Aorta (tissue), 5 donors: Measurements from ENCODE around the gene LYRM7. TPM values are rescaled to one million over a fixed set of nuclear protein-coding genes. Genes with fewer than 3 reads are reported as not detected.
"Not testable (repeated sequence)": the region's sequence is repeated elsewhere in the genome, so short reads cannot be mapped to it uniquely, and the experiment has no call there.

Experiments
- ATAC-seq: fragments of 200-7000 bp; cut with Tn5 transposase; one replicate; pipeline ENCODE4 v1.9.1; 2022; ENCODE audit warnings: moderate library complexity; ENCODE audit not compliant: low FRiP score
- DNase-seq, 2 donors: peaks; one replicate each; pipeline ENCODE4 v3.0.0-alpha.2; 2020
- H3K27ac ChIP-seq, 2 donors: one replicate each; pipeline ENCODE4 v1.5.1; 2013; ENCODE audit warnings: low read length in 2 of 2, mild to moderate bottlenecking in 2 of 2, moderate library complexity in 2 of 2, control low read depth in 1 of 2, inconsistent platforms in 1 of 2, low read depth in 1 of 2
- H3K27me3 ChIP-seq, 2 donors: one replicate each; pipeline ENCODE4 v1.6.1; 2013; ENCODE audit warnings: control low read depth in 1 of 2, low read length in 1 of 2, mild to moderate bottlenecking in 1 of 2, moderate library complexity in 1 of 2; ENCODE audit not compliant: insufficient read depth in 2 of 2, control insufficient read depth in 1 of 2
- H3K36me3 ChIP-seq, 2 donors: one replicate each; pipeline ENCODE4 v1.6.1; 2013; ENCODE audit warnings: control low read depth in 1 of 2, low read length in 1 of 2, mild to moderate bottlenecking in 1 of 2; ENCODE audit not compliant: insufficient read depth in 2 of 2, control insufficient read depth in 1 of 2
- H3K4me1 ChIP-seq, 2 donors: one replicate each; pipeline ENCODE4 v1.6.1; 2013; ENCODE audit warnings: low read length in 2 of 2, control low read depth in 1 of 2, mild to moderate bottlenecking in 1 of 2, moderate library complexity in 1 of 2; ENCODE audit not compliant: insufficient read depth in 2 of 2, control insufficient read depth in 1 of 2
- H3K4me3 ChIP-seq, 2 donors: one replicate each; pipeline ENCODE4 v1.5.1; 2013; ENCODE audit warnings: low read length in 2 of 2, control low read depth in 1 of 2, mild to moderate bottlenecking in 1 of 2
- H3K9me3 ChIP-seq: one replicate; pipeline ENCODE4 v1.6.1; 2013; ENCODE audit warnings: mild to moderate bottlenecking, low read length; ENCODE audit not compliant: control insufficient read depth
- WGBS, 2 donors: extraction: QIAGEN DNeasy Blood & Tissue Kit; methylation state at CpG; one replicate each; pipeline ENCODE4 v1.1.7; 2013; 5-methylcytosine and 5-hydroxymethylcytosine counted together
- intact Hi-C, 2 donors: fragments of 100-400 bp; cut with DNase I; formaldehyde crosslinking; loops; one replicate each; pipeline versions ENCODE4 v1.14.2 to v1.15.0; 2022
- long read RNA-seq, 2 donors: library from polyadenylated mRNA; unstranded; transcript quantifications; one replicate each; pipeline ENCODE4 v2.0.0, GENCODE V29; 2020 to 2021
- polyA plus RNA-seq, 2 donors: library from polyadenylated mRNA; stranded (reverse); fragments of 200-250 nt; gene quantifications; one replicate each; pipeline ENCODE4 v1.2.3, GENCODE V29; 2013
- total RNA-seq, 2 donors: library from RNA; stranded (reverse); fragmentation: NEBNext Ultra II Directional; extraction: Animal tissue kit (Norgen Biotek cat#: 25700); gene quantifications; one replicate each; pipeline ENCODE4 v1.2.1, GENCODE V29; 2021
- donor health status: healthy with polysubstance abuse.
- donor health status: Bipolar disorder and iron deficiency.
- donor health status: DM: no; HTN: no; CAD: no.
- donor health status: DM: no; HTN: no; CAD: no.
- donor health status: DM: yes; HTN: yes; CAD: no.

LYRM7 gene
- total RNA-seq: 10 to 100 TPM in 1 of 2 donors, 1 to 10 TPM in 1; 7.1 to 12.0 TPM
- polyA plus RNA-seq: 1 to 10 TPM; 4.5 to 5.1 TPM
- long read RNA-seq, donor 1, full-length matches to known transcripts: 23 of 26 reads
- long read RNA-seq, donor 1, partial matches to known transcripts: 1 of 26 reads
- long read RNA-seq, donor 1, other reads (novel, unspliced or antisense): 2 of 26 reads
- long read RNA-seq, donor 2, full-length matches to known transcripts: 2 of 7 reads
- long read RNA-seq, donor 2, partial matches to known transcripts: 0 of 7 reads
- long read RNA-seq, donor 2, other reads (novel, unspliced or antisense): 5 of 7 reads

- Histone ChIP-seq H3K4me1 (peaks cover 2 to 5% of the 10 kb centered on the region in 2 donors), H3K36me3 (no peaks in the 10 kb centered on the region), H3K9me3 (no peaks in the 10 kb centered on the region), H3K4me3 (peak within 1 kb of the TSS; percentile 70 to 87), H3K27ac (no peak within 1 kb of the TSS), H3K27me3 (no peaks in the 10 kb centered on the region)
- peak; percentile 98 for ATAC-seq
- WGBS, 2 donors: 0% methylated on average over 42 of the region's 42 CpGs
- DNase-seq: peak; percentile 94 to 98
- intact Hi-C loops: loop anchor here in 1 of 2 donors (2.0 to 5.0 kb wide), 2 partner anchors 94 to 1268 kb away; partner anchors contain the start of genes CDC42SE2 and CHSY3
Measured at GRCh38 chr5:131170540-131171275, at the start of gene LYRM7. LYRM7 (plus strand) TSS chr5:131170944; CDS start chr5:131171021, 77 bp downstream.

- 94 to 98% methylated on average over 2 of the region's 2 CpGs for WGBS, 2 donors
- DNase-seq, H3K4me1 ChIP-seq, H3K27ac ChIP-seq, H3K36me3 ChIP-seq, ATAC-seq, intact Hi-C loops, H3K4me3 ChIP-seq, H3K27me3 ChIP-seq, H3K9me3 ChIP-seq: not testable (repeated sequence)
Measured at GRCh38 chr5:131127244-131127643, 43.5 kb upstream of the LYRM7 start.

- 77 to 85% methylated on average over 4 of the region's 4 CpGs for WGBS, 2 donors
- DNase-seq (no peak), ATAC-seq (no peak)
- H3K27me3 ChIP-seq: no peaks in the 10 kb centered on the region
- no peaks in the 10 kb centered on the region for H3K36me3 ChIP-seq
- intact Hi-C loops: no loop called here
- no peak overlapping the region for H3K4me3 ChIP-seq
- H3K27ac ChIP-seq: no peak overlapping the region
- no peaks in the 10 kb centered on the region for H3K4me1 ChIP-seq
- H3K9me3 ChIP-seq: peaks cover 3% of the 10 kb centered on the region
Measured at GRCh38 chr5:131129306-131129705, 41.4 kb upstream of the LYRM7 start.

- 91 to 96% methylated on average over 1 of the region's 2 CpGs for WGBS, 2 donors
- H3K27ac ChIP-seq, intact Hi-C loops, H3K27me3 ChIP-seq, H3K4me3 ChIP-seq, DNase-seq, H3K36me3 ChIP-seq, ATAC-seq, H3K9me3 ChIP-seq, H3K4me1 ChIP-seq: not testable (repeated sequence)
Measured at GRCh38 chr5:131133091-131133490, 37.7 kb upstream of the LYRM7 start.

GRCh38 chr5:131138406-131138805 is 32.3 kb upstream of the LYRM7 start:
- intact Hi-C loops, H3K4me3 ChIP-seq, H3K4me1 ChIP-seq, DNase-seq, H3K27ac ChIP-seq, H3K27me3 ChIP-seq, H3K36me3 ChIP-seq, ATAC-seq, H3K9me3 ChIP-seq: not testable (repeated sequence)
- 79 to 82% methylated on average over 5 of the region's 5 CpGs for WGBS, 2 donors

GRCh38 chr5:131139321-131139720 is 31.4 kb upstream of the LYRM7 start:
- H3K36me3 ChIP-seq: no peaks in the 10 kb centered on the region
- ATAC-seq (no peak), DNase-seq (no peak)
- no peak overlapping the region for H3K27ac ChIP-seq
- intact Hi-C loops: no loop called here
- WGBS, 2 donors: 93 to 98% methylated on average over 2 of the region's 2 CpGs
- H3K9me3 ChIP-seq: peaks cover 2% of the 10 kb centered on the region
- H3K4me1 ChIP-seq: no peaks in the 10 kb centered on the region
- H3K27me3 ChIP-seq: no peaks in the 10 kb centered on the region
- H3K4me3 ChIP-seq: no peak overlapping the region

- intact Hi-C loops: no loop called here
- DNase-seq (no peak), ATAC-seq (no peak)
- Histone ChIP-seq H3K9me3 (peaks cover 2% of the 10 kb centered on the region), H3K27ac (no peak overlapping the region), H3K36me3 (no peaks in the 10 kb centered on the region), H3K4me1 (no peaks in the 10 kb centered on the region), H3K27me3 (no peaks in the 10 kb centered on the region), H3K4me3 (no peak overlapping the region)
- 54 to 56% methylated on average over 3 of the region's 3 CpGs for whole genome bisulfite sequencing, 2 donors
Measured at GRCh38 chr5:131142970-131143617, 27.6 kb upstream of the LYRM7 start.

GRCh38 chr5:131147258-131147657 is 23.5 kb upstream of the LYRM7 start:
- Histone ChIP-seq H3K27ac (no peak overlapping the region), H3K27me3 (no peaks in the 10 kb centered on the region), H3K9me3 (no peaks in the 10 kb centered on the region), H3K4me1 (no peaks in the 10 kb centered on the region), H3K4me3 (no peak overlapping the region), H3K36me3 (no peaks in the 10 kb centered on the region)
- intact Hi-C loops: no loop called here
- DNase-seq: no peak
- no peak for ATAC-seq
